Liver (tissue), 9 donors: ENCODE data around the gene PPP2R3A. TPM values are rescaled to one million over a fixed set of nuclear protein-coding genes. Genes with fewer than 3 reads are reported as not detected.

Experiments
- DNase-seq: peaks from one replicate; pipeline ENCODE4 v3.0.0-alpha.2; 2017; ENCODE audit warnings: low spot score
- H3K27ac ChIP-seq, 2 donors: one replicate each; pipeline ENCODE4 v1.7.0; 2013; ENCODE audit warnings: inconsistent platforms in 2 of 2, low read length in 2 of 2, control low read depth in 1 of 2, low read depth in 1 of 2, mild to moderate bottlenecking in 1 of 2
- H3K27me3 ChIP-seq, 4 donors: one replicate each; pipeline versions ENCODE4 v1.6.1 to v1.7.0; 2013; ENCODE audit warnings: low read length in 3 of 4, inconsistent platforms in 1 of 4, mild to moderate bottlenecking in 1 of 4, moderate library complexity in 1 of 4; ENCODE audit not compliant: control insufficient read depth in 4 of 4, insufficient read depth in 4 of 4
- H3K36me3 ChIP-seq, 4 donors: one replicate each; pipeline versions ENCODE4 v1.6.1 to v1.7.0; 2013; ENCODE audit warnings: low read length in 3 of 4, mild to moderate bottlenecking in 3 of 4, low read depth in 1 of 4, moderate library complexity in 1 of 4; ENCODE audit not compliant: control insufficient read depth in 4 of 4, insufficient read depth in 3 of 4
- H3K4me1 ChIP-seq, 4 donors: one replicate each; pipeline versions ENCODE4 v1.6.1 to v1.7.0; 2013; ENCODE audit warnings: low read length in 3 of 4, mild to moderate bottlenecking in 3 of 4, moderate library complexity in 1 of 4; ENCODE audit not compliant: control insufficient read depth in 4 of 4, insufficient read depth in 4 of 4
- H3K4me3 ChIP-seq, 3 donors: one replicate each; pipeline versions ENCODE4 v1.6.1 to v1.7.0; 2013; ENCODE audit warnings: low read length in 3 of 3, control low read depth in 1 of 3, low read depth in 1 of 3, mild to moderate bottlenecking in 1 of 3
- H3K9ac ChIP-seq, 2 donors: one replicate each; pipeline ENCODE4 v1.7.0; 2013; ENCODE audit warnings: low read length in 2 of 2, mild to moderate bottlenecking in 2 of 2, moderate library complexity in 2 of 2, control low read depth in 1 of 2, low read depth in 1 of 2
- H3K9me3 ChIP-seq, 4 donors: one replicate each; pipeline versions ENCODE4 v1.6.1 to v1.7.0; 2013; ENCODE audit warnings: low read length in 3 of 4; ENCODE audit not compliant: control insufficient read depth in 4 of 4
- CTCF ChIP-seq: fragments of 150-350 bp; IDR thresholded peaks from 2 replicates; pipeline ENCODE4 v1.5.1; 2017; ENCODE audit warnings: improper control_type of control experiment, low read depth, low read length; ENCODE audit not compliant: missing input control
- FOXA1 ChIP-seq: IDR thresholded peaks from 2 replicates; pipeline ENCODE4 v1.6.1; 2016; ENCODE audit warnings: antibody characterized with exemption
- FOXA2 ChIP-seq: IDR thresholded peaks from 2 replicates; pipeline ENCODE4 v1.6.1; 2016; ENCODE audit warnings: antibody characterized with exemption
- GABPA ChIP-seq, 2 donors: IDR thresholded peaks in 1 of 2; conservative IDR thresholded peaks in 1 of 2; 2 replicates each; pipeline ENCODE4 v1.6.1; 2016; ENCODE audit warnings: antibody characterized with exemption in 2 of 2, mild to moderate bottlenecking in 1 of 2, moderate library complexity in 1 of 2
- HNF4G ChIP-seq: IDR thresholded peaks from 2 replicates; pipeline ENCODE4 v1.6.1; 2016; ENCODE audit warnings: antibody characterized with exemption
- JUND ChIP-seq, 2 donors: IDR thresholded peaks; 2 replicates each; pipeline ENCODE4 v1.6.1; 2016; ENCODE audit warnings: antibody characterized with exemption in 2 of 2
- NR2F2 ChIP-seq: IDR thresholded peaks from 2 replicates; pipeline ENCODE4 v1.6.1; 2016; ENCODE audit warnings: antibody characterized with exemption
- RAD21 ChIP-seq, 2 donors: IDR thresholded peaks; 2 replicates each; pipeline ENCODE4 v1.6.1; 2016; ENCODE audit warnings: antibody characterized with exemption in 2 of 2, mild to moderate bottlenecking in 2 of 2
- REST ChIP-seq: IDR thresholded peaks from 2 replicates; pipeline ENCODE4 v1.6.1; 2016; ENCODE audit warnings: antibody characterized with exemption, mild to moderate bottlenecking
- RXRA ChIP-seq, 2 donors: IDR thresholded peaks; 2 replicates each; pipeline ENCODE4 v1.6.1; 2017 to 2018; ENCODE audit warnings: antibody characterized with exemption in 2 of 2, mild to moderate bottlenecking in 1 of 2
- SP1 ChIP-seq: IDR thresholded peaks from 2 replicates; pipeline ENCODE4 v1.6.1; 2018; ENCODE audit warnings: antibody characterized with exemption, mild to moderate bottlenecking
- TAF1 ChIP-seq: conservative IDR thresholded peaks from 2 replicates; pipeline ENCODE4 v1.6.1; 2016; ENCODE audit warnings: antibody characterized with exemption, mild to moderate bottlenecking
- YY1 ChIP-seq: IDR thresholded peaks from 2 replicates; pipeline ENCODE4 v1.6.1; 2016; ENCODE audit warnings: antibody characterized with exemption, mild to moderate bottlenecking
- ZBTB33 ChIP-seq: IDR thresholded peaks from 2 replicates; pipeline ENCODE4 v1.6.1; 2016; ENCODE audit warnings: antibody characterized with exemption
- WGBS: extraction: QIAGEN DNeasy Blood & Tissue Kit; methylation state at CpG from one replicate; pipeline ENCODE4 v1.1.7; 2013; 5-methylcytosine and 5-hydroxymethylcytosine counted together
- polyA plus RNA-seq, 2 donors: library from polyadenylated mRNA; stranded (reverse) in 1 of 2; unstranded in 1 of 2; fragments of 200-250 nt in 1 of 2; fragments of >200 nt in 1 of 2; fragmentation: Nextera tagmentation in 1 of 2; extraction: Ambion mirVana in 1 of 2; gene quantifications; one replicate each; pipeline versions ENCODE4 v1.2.1 to v1.2.3, GENCODE V29; 2013 to 2015
- total RNA-seq, 2 donors: library from RNA; depleted of rRNA; stranded (reverse); fragments of >200 nt; gene quantifications; one replicate each; pipeline ENCODE4 v1.2.3, GENCODE V29; 2014
- donor health status: healthy.
- donor health status: healthy.
- donor health status: healthy.
- donor health status: healthy.
- donor health status: healthy.

PPP2R3A gene
- total and polyA plus RNA-seq, 4 donors, result 0.54 to 3.3 (median 1.6) TPM

- no peak for TF ChIP-seq RXRA (IDR thresholded peaks at IDR 0.05)
- no peak for TF ChIP-seq HNF4G
- no peak for TF ChIP-seq CTCF
- TF ChIP-seq SP1, result no peak
- no peak for TF ChIP-seq TAF1
- no peak for TF ChIP-seq JUND (IDR thresholded peaks at IDR 0.05)
- no peak for TF ChIP-seq REST
- no peak for TF ChIP-seq FOXA2
- TF ChIP-seq GABPA (IDR thresholded peaks at IDR 0.05 in 1 of 2, conservative IDR thresholded peaks at IDR 0.05 in 1 of 2), result no peak
- TF ChIP-seq NR2F2, result no peak
- no peak for TF ChIP-seq ZBTB33
- TF ChIP-seq RAD21 (IDR thresholded peaks at IDR 0.05), result no peak
- TF ChIP-seq FOXA1, result no peak
Measured at GRCh38 chr3:135917927-135918597, 47.5 kb upstream of the PPP2R3A start.

GRCh38 chr3:135918600-135918999, 46.9 kb upstream of the PPP2R3A start:
- WGBS, result 55% methylated on average over 1 of the region's 1 CpG
- Histone ChIP-seq H3K9me3 (no peaks in the 10 kb centered on the region), H3K27ac (no peak overlapping the region), H3K36me3 (no peaks in the 10 kb centered on the region), H3K4me3 (no peak overlapping the region), H3K9ac (no peak overlapping the region), H3K27me3 (no peaks in the 10 kb centered on the region), H3K4me1 (peaks cover 0 to 6% (median 0%) of the 10 kb centered on the region in 4 donors)
- peak; percentile 66 to 78 for TF ChIP-seq RAD21 (IDR thresholded peaks at IDR 0.05)
- TF ChIP-seq YY1, result no peak
- peak; percentile 32 for TF ChIP-seq CTCF
- no peak for DNase-seq

More at GRCh38 chr3:135917927-135918597, 47.5 kb upstream of the PPP2R3A start:
- Histone ChIP-seq H3K9ac (no peak overlapping the region), H3K9me3 (no peaks in the 10 kb centered on the region), H3K36me3 (no peaks in the 10 kb centered on the region), H3K4me1 (peaks cover 0 to 6% (median 0%) of the 10 kb centered on the region in 4 donors), H3K27ac (no peak overlapping the region), H3K4me3 (no peak overlapping the region), H3K27me3 (no peaks in the 10 kb centered on the region)
- WGBS, result 91% methylated on average over 8 of the region's 8 CpGs
- no peak for DNase-seq
